NCI-H524 (cell line): Measurements from ENCODE around the gene NUP210L.
A peak's percentile ranks its signal among the peaks of the same experiment; 100 is the strongest.
"Not testable (repeated sequence)": the region's sequence is repeated elsewhere in the genome, so short reads cannot be mapped to it uniquely, and the experiment has no call there.

ENCODE experiments used
- DNase-seq, 2 experiments: peaks; one replicate each; lab custom pipeline; 2025; lab: John Stamatoyannopoulos, UW

The NUP210L gene

DNA sequence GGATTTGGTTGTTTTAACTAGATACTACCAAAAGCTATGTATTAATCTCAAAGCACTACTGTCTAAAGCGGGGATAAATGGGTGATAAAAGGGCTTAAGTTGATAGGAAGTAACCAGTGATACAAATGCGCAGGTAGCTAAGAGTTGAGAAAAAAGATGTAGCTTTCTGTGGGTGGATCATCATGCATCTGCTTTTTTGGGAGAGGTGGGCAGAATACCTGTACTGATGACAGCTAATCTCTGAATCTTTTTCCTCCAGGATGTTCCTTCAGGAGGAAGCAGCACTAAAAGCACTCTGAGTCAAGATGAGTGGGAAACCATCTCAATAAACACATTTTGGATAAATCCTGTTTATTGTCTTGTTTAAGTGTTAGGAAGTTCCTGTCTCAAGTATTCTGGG lies 163.1 kb downstream of the NUP210L start:
- DNase-seq, result no peak

DNA sequence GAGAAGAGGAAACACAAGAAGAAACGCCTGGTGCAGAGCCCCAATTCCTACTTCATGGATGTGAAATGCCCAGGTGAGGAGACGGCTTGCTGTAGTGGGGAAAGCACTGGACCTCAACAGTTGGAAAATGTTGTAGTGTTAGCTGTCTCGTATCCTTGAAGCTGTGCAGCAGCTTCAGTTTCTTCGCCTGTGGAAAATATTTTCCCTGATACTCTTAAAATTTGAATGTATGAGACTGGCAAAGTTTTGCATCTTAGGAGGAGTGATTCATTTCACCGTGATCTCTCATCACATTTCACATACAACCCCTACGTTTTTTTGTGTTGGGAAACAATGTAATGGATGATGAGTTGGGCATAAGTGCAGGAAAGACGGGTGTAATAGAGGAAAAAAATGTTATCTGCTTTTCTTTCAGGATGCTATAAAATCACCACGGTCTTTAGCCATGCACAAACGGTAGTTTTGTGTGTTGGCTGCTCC lies 163.7 kb downstream of the NUP210L start:
- no peak for DNase-seq

DNA sequence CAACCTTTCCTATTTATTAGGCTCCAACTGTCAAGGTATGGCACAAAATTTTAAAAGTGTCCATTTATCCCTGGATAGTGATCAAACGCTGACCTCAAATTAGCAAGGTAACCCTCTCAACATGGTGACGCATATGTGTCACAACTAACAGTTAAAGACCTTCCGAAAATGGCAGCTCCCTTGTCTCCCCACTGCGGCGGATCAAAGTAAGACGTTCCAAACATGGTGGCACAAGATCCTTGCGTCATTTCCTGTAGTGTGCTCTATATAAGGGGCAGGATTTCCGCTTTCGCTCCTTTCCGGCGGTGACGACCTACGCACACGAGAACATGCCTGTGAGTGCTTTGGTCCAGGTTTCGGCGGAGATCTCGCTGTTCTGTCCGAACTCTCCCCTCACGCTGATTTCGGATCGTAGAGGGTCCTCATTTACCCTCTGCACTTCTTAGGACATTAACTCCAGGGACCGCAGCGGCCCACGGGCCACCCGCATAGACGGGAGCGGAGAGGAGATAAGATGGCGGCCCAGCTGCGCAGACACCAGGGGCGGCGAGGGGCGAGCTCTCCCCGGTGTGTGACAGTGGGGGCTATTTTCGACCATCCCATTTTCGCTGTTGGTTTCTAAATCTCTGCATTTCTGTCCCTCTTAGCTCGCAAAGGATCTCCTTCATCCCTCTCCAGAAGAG lies 164.3 kb downstream of the NUP210L start, which contains the start of gene RPS27:
Gene RPS27 (plus strand): TSS at position 295 of the 683 bp plus-strand sequence. CDS start 35 bp downstream, at position 330.
- peak; percentile 93 to 97 for DNase-seq

DNA sequence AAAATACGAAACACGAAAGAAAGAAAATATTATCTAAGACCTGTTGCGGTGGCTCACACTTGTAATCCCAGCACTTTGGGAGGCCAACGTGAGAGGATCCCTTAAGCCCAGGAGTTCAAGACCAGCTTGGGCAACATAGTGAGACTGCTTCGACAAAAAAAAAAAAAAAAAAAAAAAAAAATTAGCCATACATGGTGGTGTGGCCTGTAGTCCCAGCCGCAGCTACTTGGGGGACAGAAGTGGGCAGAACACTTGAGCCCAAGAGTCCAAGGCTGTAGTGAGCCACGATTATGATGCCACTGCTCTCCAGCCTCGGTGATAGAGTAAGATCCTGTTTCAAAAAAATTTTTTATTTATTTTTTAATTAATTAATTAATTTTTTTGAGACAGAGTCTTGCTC lies 167.3 kb downstream of the NUP210L start:
- DNase-seq, result no peak

DNA sequence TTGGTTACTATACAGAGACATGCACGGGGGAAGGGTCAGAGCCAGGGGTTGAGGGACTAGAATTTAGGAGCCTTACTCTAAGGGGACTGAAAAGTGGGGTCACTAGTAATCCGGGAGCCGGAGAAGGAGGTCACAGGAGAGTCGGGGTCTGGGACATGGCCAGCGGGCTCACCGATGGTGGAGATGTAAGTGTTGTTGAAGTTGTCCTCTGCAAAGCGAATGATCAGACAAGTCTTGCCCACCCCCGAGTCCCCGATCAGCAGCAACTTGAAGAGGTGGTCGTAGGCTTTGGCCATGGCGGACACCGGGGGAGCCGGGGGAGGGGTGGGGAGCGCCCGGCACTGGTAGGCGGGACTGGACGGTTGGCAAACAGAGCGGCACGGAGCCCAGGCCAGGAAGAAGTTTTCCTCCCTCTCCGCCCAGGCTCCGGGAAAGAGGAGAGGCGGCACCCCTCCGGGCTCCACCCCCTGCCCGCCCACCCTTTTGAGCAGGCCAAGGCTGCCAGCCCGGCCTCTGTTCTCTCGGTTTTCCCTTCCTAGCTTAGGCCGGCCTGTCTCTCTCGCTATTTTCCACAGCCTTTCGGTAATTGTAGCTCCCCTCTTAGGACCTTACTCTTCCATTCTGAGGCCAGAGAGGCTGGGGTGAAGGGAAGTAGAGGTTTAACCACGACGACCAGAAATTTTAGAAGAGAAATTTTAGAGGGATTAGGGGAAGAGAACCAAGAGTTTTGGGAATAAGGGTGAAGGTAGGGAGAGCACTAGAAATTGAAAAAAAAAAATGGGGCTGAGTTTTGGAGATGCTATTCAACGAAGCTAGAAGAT lies 168.7 kb downstream of the NUP210L start, which contains the start of gene RAB13:
Gene RAB13 (minus strand): TSS at position 399 of the 821 bp plus-strand sequence. CDS start 103 bp downstream, at position 296.
- DNase-seq, result peak; percentile 42 to 66

DNA sequence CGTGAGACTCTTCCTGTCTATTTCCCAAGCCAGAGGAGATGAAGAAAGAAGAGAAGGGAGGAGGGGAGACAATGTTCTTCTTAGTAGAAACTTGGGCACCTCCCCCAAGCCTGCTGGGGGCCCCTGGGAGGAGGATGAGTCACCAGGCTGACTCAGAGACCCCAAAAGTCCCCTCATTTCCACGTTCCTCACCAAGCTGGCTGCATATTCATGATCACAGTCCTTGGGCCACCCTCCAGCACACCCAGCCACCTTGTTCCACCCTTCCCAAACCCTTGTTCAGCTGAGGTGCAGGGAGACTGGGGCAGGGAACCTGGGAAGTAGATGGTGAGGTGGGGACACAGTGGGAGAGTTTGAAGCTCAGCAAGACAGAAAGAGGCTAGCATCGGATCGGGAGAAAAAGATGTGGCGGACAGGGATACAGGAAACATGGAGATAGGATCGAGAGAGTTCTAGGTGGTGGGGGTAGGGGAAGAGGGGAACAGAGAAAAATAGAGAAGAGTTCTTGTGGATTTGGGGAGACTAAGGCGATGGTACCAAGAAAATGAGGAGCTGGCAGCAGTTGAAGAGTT lies 169.4 kb downstream of the NUP210L start:
- DNase-seq, result no peak

DNA sequence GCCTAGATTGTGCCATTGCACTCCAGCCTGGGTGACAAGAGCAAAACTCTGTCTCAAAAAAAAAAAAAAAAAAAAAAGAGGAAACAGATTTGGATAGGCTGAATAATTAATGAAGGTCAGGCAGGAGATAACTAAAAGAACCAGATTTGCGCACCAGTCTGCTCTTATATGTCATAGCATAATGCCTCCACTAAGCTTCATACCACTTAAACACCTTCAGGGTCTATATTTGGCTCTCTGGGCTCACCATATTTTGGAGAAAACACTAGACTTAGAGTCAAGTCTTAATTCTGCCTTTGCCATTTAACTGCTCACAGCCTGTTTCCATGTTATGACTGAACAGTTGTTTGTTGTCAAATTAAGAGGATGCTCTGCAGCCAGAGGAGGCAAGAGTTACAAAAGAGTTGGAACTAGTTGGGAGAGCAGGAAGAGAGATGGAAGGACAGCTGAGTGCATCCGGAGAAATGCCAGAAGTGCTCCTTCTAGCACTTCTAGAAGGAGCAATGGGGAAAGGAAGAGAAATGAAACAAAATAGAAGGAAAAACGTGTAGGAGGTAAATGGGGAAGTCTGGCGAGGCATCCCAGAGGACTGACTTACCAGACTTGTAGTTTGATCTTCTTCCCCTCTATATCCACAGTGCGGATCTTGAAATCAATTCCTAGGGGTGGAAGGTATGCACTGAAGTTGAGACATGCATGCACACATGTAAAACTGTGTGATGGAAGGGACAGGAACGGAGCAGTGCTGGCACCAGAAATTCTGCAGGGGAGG lies 170.6 kb downstream of the NUP210L start:
- DNase-seq, result no peak

DNA sequence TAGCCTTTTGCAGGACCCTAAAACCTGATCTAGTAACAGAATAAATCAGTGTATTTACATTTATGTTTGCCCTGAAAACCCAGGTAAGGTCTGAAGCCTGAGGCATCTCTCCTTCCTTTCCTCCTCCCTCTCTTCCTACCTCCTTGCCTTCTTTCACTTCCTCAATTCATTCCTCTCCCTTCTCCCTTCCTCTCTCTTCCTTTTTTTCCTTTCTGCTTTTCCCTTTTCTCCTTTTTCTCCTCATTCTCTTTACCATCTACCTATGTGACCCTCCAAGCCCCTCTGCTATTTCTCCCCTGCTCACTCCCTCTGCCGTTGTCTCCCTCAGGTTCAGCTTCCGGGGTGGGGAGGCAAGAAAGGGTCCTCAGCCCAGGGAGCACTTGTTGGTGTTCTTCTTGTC lies 173.1 kb downstream of the NUP210L start:
- not testable (repeated sequence) for DNase-seq

DNA sequence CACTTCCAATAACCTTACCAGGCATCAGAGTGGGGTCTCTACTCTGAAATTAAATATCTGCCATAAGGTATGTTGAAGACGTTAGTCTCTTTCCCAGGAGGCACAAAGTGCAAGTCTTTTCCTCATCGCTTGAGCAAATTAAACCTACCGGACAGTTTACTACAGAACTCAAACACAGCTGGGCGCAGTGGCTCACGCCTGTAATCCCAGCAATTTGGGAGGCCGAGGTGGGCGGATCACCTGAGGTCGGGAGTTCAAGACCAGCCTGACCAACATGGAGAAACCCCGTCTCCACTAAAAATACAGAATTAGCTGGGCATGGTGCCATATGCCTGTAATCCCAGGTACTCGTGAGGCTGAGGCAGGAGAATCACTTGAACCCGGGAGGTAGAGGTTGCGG lies 175.8 kb downstream of the NUP210L start:
- not testable (repeated sequence) for DNase-seq

DNA sequence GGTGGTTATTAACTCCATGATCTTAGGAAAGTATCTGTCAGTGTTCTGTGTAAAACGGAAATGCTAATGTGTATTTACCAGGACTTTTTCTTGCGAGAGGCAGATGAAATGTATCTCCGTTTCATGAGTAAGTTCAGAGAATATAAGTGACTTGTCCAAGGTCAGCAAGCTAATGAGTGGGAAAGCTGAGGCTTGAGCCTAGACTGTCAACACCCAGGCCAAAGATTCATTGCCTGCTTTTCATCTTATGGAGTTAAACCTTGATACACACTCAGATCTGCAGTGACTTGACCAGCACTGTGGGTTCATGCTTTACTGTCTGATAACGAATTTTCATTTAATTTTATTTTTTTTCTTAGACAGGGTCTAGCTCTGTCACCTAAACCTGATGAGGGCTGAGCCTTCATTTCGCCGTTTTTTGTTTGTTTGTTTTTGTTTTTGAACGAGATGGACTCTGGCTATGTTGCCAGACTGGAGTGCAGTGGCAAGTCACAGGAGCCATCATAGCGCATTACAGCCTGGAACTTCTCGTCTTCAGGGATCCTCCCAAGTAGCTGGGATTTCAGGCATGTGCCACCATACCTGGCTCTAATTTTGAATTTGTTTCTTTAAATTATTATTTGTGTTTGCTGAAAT lies 176.5 kb downstream of the NUP210L start:
- no peak for DNase-seq

DNA sequence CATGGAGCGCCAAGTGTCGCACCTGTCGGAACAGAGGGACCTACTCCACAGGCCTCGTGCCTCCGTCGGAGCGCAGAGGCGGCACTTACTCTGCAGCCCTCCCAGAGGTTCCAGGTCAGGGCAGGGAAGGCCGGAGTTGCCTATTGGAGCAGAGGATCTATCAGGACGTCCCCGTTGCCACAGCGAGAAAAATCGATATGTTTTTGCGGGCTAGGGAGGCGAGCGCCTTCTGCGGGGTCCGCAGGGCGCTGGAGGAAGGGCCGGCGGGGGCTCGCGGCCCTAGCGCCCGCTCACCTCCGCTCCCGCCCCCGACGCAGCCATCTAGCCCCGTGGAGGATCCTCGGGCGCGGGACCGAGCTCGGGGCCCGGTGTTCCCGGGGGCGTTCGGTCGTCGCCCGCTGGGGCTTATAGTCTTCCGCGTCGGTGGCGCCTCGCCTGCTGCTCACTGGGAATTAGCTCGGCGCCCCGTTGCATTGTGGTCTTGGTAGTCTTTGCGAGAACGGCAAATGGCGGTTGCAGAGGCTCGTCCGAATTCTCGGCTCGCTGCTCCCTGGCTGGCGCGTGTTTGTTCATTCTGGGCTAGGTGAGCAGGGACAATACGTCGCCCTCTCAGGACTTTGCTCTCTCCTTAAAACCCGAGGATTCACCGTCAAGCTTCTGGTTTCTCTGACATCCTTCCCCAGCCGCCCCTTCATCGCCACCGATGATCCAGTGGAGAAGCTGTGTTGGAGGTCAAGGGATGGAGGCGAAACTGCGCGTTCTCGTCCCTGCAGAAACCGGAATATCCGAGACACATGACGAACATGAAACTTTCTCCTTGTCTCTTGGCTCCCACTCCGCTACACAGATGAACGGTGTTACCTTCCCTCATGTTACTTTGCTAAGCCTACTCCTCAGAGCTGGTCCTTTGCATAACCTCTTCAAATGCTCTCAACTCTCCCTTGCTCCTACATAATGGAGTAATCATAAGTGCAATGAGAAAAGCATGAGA lies 177.3 kb downstream of the NUP210L start, which contains the start of gene JTB:
Gene JTB (minus strand): TSS at position 425 of the 991 bp plus-strand sequence. CDS start 422 bp downstream, at position 3.
- peak; percentile 55 to 70 for DNase-seq

DNA sequence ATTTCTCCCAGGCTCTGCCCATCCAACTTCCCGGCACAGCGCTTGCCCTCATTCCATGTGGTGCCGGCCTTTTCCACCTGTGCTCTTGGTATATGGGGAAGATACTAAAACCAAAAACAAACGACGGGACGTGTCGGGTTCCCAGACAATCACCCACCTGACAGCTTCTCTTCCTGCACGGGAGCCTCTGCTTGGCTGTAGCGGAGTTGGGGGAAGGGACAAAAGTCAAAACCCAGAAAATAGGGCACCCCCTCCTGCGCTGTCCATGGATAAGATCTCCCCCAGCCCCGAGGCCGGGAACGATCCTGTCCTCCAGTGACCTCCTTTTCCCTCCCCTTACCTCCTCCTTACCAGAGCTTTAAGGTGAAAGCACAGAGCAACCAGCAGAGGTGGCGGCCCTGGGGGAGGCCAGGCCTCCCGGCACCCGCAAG lies 178.0 kb downstream of the NUP210L start:
- DNase-seq, result no peak

DNA sequence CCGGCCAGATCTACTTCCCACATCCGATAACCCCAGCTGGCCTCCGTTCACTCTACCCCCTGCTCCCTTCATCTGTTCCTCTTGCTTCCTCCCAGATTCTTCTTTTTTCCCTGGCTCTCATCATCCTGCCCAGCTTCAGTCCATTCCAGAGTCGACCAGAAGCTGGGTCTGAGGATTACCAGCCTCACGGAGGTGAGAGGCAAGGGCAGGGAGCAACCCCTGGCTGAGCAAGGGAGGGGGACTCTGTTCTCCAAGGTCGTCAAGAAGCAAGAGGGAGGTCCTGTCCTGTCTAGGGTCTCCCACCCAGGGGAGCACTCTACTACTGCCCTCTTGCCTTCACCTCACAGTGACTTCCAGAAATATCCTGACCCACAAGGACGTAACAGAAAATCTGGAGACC lies 181.3 kb downstream of the NUP210L start:
- DNase-seq, result no peak

DNA sequence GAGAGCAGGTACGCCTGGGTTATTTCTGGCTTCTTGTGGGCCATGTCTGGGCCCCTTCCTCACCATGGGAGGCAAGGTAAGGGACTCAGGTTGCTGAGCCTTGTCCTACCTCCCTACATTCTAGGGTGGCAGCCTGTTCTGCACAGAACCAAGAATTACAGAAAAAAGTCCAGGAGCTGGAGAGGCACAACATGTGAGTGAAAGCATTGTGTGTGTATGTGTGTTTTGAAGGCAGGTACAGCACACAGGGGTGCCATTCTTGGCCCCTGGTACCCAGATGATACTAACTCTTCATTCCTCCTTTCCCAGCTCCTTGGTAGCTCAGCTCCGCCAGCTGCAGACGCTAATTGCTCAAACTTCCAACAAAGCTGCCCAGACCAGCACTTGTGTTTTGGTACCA lies 181.8 kb downstream of the NUP210L start:
- DNase-seq, result no peak

DNA sequence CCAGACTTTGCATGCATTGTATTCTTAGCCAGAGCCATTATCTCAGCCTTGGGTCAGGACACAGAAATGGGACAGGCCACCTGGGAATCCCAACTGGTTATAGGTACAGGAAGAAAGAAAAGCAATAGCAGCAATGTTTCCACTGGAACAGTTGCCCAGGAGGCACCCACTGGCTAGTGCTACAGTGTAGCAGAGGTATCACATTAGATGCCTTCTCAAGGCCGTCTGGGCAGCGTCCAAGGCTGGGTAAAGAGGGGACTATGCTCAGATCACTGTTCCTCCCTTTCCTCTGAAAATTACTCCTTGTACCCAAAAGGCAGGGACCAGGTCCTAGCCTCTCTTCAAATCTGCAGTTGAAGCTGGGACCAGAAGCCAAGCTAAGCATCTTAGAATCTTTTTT lies 184.5 kb downstream of the NUP210L start:
- no peak for DNase-seq

DNA sequence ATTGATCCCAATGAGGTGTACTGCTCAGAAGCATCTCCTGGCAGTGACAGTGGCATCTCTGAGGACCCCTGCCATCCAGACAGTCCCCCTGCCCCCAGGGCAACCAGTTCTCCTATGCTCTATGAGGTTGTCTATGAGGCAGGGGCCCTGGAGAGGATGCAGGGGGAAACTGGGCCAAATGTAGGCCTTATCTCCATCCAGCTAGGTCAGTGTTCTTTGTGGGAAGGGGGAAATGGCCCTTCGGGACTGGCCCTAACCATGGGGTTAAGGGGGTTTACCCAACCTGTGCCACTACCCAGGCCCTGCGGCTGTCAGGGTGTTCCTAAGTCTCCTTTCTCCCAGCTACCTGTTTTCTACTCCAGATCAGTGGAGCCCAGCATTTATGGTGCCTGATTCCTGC lies 185.9 kb downstream of the NUP210L start:
- DNase-seq, result no peak

DNA sequence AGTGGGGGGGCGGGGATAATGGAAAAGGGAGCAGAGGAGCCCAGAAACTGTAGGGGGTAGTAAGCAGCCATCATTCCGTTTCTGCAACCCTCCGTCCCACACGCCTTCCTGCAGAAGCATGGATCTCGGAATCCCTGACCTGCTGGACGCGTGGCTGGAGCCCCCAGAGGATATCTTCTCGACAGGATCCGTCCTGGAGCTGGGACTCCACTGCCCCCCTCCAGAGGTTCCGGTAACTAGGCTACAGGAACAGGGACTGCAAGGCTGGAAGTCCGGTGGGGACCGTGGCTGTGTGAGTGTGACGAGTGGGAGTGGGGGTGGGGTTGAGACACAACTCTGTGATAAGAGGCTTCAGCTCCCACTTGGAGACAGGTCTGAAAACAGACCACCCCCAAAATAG lies 186.5 kb downstream of the NUP210L start:
- no peak for DNase-seq

DNA sequence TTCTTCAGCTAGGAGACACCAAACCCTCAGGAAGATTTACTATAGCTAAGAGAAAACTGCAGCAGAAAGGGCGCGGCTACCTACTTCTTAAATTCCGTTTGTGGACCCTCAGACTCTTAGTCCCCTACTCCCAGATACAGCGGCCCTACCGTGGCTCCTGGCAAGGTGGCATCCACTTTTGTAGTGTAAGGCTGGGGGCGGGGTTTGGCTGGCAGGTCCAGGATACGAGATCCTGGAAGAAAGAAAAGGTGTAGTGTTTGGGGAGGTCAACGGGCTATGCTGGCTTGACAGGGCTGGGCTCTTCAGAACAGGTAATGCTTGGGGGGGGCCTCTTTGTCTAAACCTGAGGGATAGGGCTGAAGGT lies 186.9 kb downstream of the NUP210L start:
- no peak for DNase-seq

DNA sequence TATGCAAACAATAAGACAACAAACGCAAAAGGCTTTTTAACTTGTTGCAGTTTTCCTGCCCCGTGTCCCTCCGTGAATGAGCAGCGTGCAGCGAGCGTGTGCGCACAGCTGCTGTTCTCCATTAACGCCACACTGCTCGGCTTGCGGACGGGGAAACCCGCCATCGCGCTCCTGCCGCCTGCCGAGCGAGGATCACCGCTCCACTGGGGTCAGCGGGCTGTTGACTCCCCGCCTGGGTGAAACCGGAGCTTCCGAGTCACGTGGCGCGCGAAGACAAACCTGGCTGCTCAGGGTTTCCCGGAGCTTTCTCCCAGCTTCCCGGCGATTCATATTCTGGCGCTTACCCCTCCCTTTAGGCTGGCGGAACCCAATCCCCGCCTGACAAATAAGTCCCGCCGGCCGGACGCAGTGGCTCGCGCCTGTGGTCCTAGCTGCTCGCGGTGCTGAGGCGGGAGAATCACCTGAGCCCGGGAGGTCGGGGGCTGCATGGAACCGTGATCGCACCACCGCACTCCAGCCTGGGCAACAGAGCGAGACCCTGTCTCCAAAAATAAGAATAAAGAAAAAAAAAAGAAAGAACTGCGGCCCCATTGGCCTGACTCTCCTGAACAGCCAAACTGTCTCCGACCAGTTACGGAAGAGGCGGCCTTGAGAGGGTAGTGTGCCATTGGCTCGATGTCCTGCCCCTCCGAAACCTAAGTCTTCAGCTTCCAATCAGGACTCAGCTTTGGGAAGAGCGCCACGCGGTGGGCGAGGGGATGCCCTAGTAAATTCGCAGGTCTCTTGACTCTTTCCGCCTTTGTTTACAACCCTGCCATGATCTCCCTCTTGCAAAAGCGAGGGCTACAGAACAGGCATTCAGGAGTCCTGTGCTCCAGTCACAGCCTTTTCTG lies 187.5 kb downstream of the NUP210L start, which contains the start of gene CREB3L4:
Gene CREB3L4 (plus strand): TSS at position 796 of the 893 bp plus-strand sequence. CDS start 624 bp downstream, outside the sequence.
- DNase-seq, result peak; percentile 93 to 96
